Uterus (tissue), 2 donors: ENCODE data around the gene PTPRG.

Experiments
- CTCF ChIP-seq, 4 experiments: fragments of 200-600 bp in 2 of 4; fragments of 450-650 bp in 2 of 4; sonication (generic) in 2 of 4; IDR thresholded peaks; one replicate each; pipeline ENCODE4 v1.5.1; 2016 to 2019; ENCODE audit warnings: antibody characterized with exemption in 4 of 4, mild to moderate bottlenecking in 2 of 4, moderate library complexity in 1 of 4
- POLR2A ChIP-seq, 2 donors: fragments of 450-650 bp; IDR thresholded peaks; one replicate each; pipeline ENCODE4 v1.6.1; 2016; ENCODE audit warnings: antibody characterized with exemption in 2 of 2, mild to moderate bottlenecking in 1 of 2, moderate library complexity in 1 of 2

- TF ChIP-seq POLR2A (IDR thresholded peaks at IDR 0.05) (no peak), CTCF (IDR thresholded peaks at IDR 0.05) (no peak)
Observed at GRCh38 chr3:61806810-61807209, 245.4 kb downstream of the PTPRG start.
